HepG2 (cell line): ENCODE measurements around the gene PAK1IP1. TPM values are rescaled to one million over a fixed set of nuclear protein-coding genes. Genes with fewer than 3 reads are reported as not detected.

ENCODE experiments used
- ARID2 ChIP-seq: sonication (generic); formaldehyde crosslinking; IDR thresholded peaks from 2 replicates; pipeline ENCODE4 v1.8.1; 2022; ENCODE audit warnings: mild to moderate bottlenecking, missing genetic modification reagents, borderline replicate concordance
- ATF3 ChIP-seq: sonication (generic); formaldehyde crosslinking; IDR thresholded peaks from 2 replicates; pipeline ENCODE4 v1.4.0; 2020; ENCODE audit warnings: missing genetic modification reagents
- CENPT ChIP-seq: sonication (generic); formaldehyde crosslinking; IDR thresholded peaks from 2 replicates; pipeline ENCODE4 v1.8.0; 2022; ENCODE audit warnings: low read depth, mild to moderate bottlenecking, moderate library complexity, missing genetic modification reagents
- DMTF1 ChIP-seq: sonication (generic); formaldehyde crosslinking; IDR thresholded peaks from 2 replicates; pipeline ENCODE4 v1.4.0; 2020; ENCODE audit warnings: mild to moderate bottlenecking, missing genetic modification reagents
- DNMT3B ChIP-seq: conservative IDR thresholded peaks from 2 replicates; pipeline ENCODE4 v1.6.1; 2016; ENCODE audit warnings: missing biosample characterization, control low read depth
- EED ChIP-seq: sonication (generic); formaldehyde crosslinking; IDR thresholded peaks from 2 replicates; pipeline ENCODE4 v1.5.0; 2020; ENCODE audit warnings: mild to moderate bottlenecking, missing genetic modification reagents
- HOXD1 ChIP-seq: sonication (generic); formaldehyde crosslinking; IDR thresholded peaks from 2 replicates; pipeline ENCODE4 v1.5.0; 2020; ENCODE audit warnings: missing genetic modification reagents
- JUN ChIP-seq: sonication (generic); formaldehyde crosslinking; IDR thresholded peaks from 2 replicates; pipeline ENCODE4 v1.4.0; 2020; ENCODE audit warnings: mild to moderate bottlenecking, missing genetic modification reagents
- KDM4B ChIP-seq: sonication (generic); formaldehyde crosslinking; IDR thresholded peaks from 2 replicates; pipeline ENCODE4 v1.4.0; 2020; ENCODE audit warnings: missing genetic modification reagents
- KLF13 ChIP-seq: sonication (generic); formaldehyde crosslinking; IDR thresholded peaks from 2 replicates; pipeline ENCODE4 v1.4.0; 2020; ENCODE audit warnings: mild to moderate bottlenecking, missing genetic modification reagents
- NFE2L1 ChIP-seq: sonication (generic); formaldehyde crosslinking; IDR thresholded peaks from 2 replicates; pipeline ENCODE4 v1.4.0; 2020; ENCODE audit warnings: missing genetic modification reagents, mild to moderate bottlenecking, borderline replicate concordance
- ZMYM4 ChIP-seq: sonication (generic); formaldehyde crosslinking; IDR thresholded peaks from 2 replicates; pipeline ENCODE4 v1.8.1; 2023; ENCODE audit warnings: mild to moderate bottlenecking, missing genetic modification reagents
- ZNF17 ChIP-seq: sonication (generic); formaldehyde crosslinking; IDR thresholded peaks from 2 replicates; pipeline ENCODE4 v1.5.0; 2020; ENCODE audit warnings: mild to moderate bottlenecking, missing genetic modification reagents
- ZNF354B ChIP-seq: sonication (generic); formaldehyde crosslinking; IDR thresholded peaks from 2 replicates; pipeline ENCODE4 v1.8.0; 2022; ENCODE audit warnings: mild to moderate bottlenecking, missing genetic modification reagents
- ZNF510 ChIP-seq: sonication (generic); formaldehyde crosslinking; IDR thresholded peaks from 2 replicates; pipeline ENCODE4 v1.4.0; 2020; ENCODE audit warnings: low read depth, mild to moderate bottlenecking, missing genetic modification reagents
- ZNF629 ChIP-seq: sonication (generic); formaldehyde crosslinking; conservative IDR thresholded peaks from 2 replicates; pipeline ENCODE4 v1.5.0; 2020; ENCODE audit warnings: missing genetic modification reagents
- polyA plus RNA-seq, 8 experiments: library from polyadenylated mRNA; depleted of rRNA in 3 of 8; stranded (reverse) in 7 of 8; unstranded in 1 of 8; fragments of >200 nt; fragmentation: Illumina TruSeq in 4 of 8; extraction: Trizol in 4 of 8; gene quantifications; 2 replicates each; pipeline versions ENCODE4 v1.2.1 to v1.2.3, GENCODE V29; 2011 to 2016; ENCODE audit warnings: low read depth in 4 of 8, missing spikeins in 1 of 8, mixed read lengths in 1 of 8; ENCODE audit not compliant: insufficient read depth in 1 of 8
- total RNA-seq, 5 experiments: library from RNA; depleted of rRNA; stranded (reverse); fragments of >200 nt; fragmentation: Illumina TruSeq; extraction: Trizol; gene quantifications; 2 replicates each; pipeline ENCODE4 v1.2.3, GENCODE V29; 2016; ENCODE audit warnings: low read depth in 1 of 5
- TF ChIP-seq, protein P1 (sequence below): sonication (generic); formaldehyde crosslinking; IDR thresholded peaks from 2 replicates; pipeline ENCODE4 v1.8.0; 2022; ENCODE audit warnings: missing genetic modification reagents, mild to moderate bottlenecking, moderate library complexity, borderline replicate concordance
- TF ChIP-seq, protein P2 (sequence below): sonication (generic); formaldehyde crosslinking; IDR thresholded peaks from 2 replicates; pipeline ENCODE4 v1.8.1; 2023; ENCODE audit warnings: missing genetic modification reagents, mild to moderate bottlenecking, borderline replicate concordance
- TF ChIP-seq, protein P3 (sequence below): IDR thresholded peaks from 2 replicates; pipeline ENCODE4 v1.6.1; 2016; ENCODE audit warnings: low read depth, missing genetic modification reagents, missing compliant biosample characterization

The PAK1IP1 gene
- total and polyA plus RNA-seq, 2 of the 13 experiments (the other 11 are each of a cell fraction or from before 2014, with no cell fraction given): 23.4 to 66.2 TPM

GRCh38 chr6:10694302-10695085 lies at the start of gene PAK1IP1, which contains the start of gene C6orf52 (continued):
- TF ChIP-seq, protein P1, sequence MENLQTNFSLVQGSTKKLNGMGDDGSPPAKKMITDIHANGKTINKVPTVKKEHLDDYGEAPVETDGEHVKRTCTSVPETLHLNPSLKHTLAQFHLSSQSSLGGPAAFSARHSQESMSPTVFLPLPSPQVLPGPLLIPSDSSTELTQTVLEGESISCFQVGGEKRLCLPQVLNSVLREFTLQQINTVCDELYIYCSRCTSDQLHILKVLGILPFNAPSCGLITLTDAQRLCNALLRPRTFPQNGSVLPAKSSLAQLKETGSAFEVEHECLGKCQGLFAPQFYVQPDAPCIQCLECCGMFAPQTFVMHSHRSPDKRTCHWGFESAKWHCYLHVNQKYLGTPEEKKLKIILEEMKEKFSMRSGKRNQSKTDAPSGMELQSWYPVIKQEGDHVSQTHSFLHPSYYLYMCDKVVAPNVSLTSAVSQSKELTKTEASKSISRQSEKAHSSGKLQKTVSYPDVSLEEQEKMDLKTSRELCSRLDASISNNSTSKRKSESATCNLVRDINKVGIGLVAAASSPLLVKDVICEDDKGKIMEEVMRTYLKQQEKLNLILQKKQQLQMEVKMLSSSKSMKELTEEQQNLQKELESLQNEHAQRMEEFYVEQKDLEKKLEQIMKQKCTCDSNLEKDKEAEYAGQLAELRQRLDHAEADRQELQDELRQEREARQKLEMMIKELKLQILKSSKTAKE: no peak
- TF ChIP-seq, protein P2, sequence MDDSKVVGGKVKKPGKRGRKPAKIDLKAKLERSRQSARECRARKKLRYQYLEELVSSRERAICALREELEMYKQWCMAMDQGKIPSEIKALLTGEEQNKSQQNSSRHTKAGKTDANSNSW (CRISPR knock-in tag): no peak; the same call in 1 of the 2 replicates
- TF ChIP-seq ZNF354B (CRISPR knock-in tag) (no peak), DMTF1 (no peak), JUN (no peak), HOXD1 (CRISPR knock-in tag) (peak; percentile 57; the same call in 1 of the 2 replicates), ZNF510 (CRISPR knock-in tag) (no peak), ZNF17 (no peak), ZMYM4 (CRISPR knock-in tag) (peak; percentile 91; the same call in 1 of the 2 replicates), KDM4B (CRISPR knock-in tag) (no peak), NFE2L1 (CRISPR knock-in tag) (no peak), ATF3 (CRISPR knock-in tag) (peak; percentile 9; the same call in 1 of the 2 replicates), ARID2 (CRISPR knock-in tag) (peak; percentile 87), EED (CRISPR knock-in tag) (0 out of 2 replicates have a peak, but pooled peaks have one; percentile 51), CENPT (CRISPR knock-in tag) (no peak), KLF13 (CRISPR knock-in tag) (no peak), ZNF629 (0 out of 2 replicates have a peak, but pooled peaks have one; percentile 30), DNMT3B (CRISPR knock-in tag) (peak; percentile 54; the same call in 1 of the 2 replicates)
- TF ChIP-seq, protein P3, sequence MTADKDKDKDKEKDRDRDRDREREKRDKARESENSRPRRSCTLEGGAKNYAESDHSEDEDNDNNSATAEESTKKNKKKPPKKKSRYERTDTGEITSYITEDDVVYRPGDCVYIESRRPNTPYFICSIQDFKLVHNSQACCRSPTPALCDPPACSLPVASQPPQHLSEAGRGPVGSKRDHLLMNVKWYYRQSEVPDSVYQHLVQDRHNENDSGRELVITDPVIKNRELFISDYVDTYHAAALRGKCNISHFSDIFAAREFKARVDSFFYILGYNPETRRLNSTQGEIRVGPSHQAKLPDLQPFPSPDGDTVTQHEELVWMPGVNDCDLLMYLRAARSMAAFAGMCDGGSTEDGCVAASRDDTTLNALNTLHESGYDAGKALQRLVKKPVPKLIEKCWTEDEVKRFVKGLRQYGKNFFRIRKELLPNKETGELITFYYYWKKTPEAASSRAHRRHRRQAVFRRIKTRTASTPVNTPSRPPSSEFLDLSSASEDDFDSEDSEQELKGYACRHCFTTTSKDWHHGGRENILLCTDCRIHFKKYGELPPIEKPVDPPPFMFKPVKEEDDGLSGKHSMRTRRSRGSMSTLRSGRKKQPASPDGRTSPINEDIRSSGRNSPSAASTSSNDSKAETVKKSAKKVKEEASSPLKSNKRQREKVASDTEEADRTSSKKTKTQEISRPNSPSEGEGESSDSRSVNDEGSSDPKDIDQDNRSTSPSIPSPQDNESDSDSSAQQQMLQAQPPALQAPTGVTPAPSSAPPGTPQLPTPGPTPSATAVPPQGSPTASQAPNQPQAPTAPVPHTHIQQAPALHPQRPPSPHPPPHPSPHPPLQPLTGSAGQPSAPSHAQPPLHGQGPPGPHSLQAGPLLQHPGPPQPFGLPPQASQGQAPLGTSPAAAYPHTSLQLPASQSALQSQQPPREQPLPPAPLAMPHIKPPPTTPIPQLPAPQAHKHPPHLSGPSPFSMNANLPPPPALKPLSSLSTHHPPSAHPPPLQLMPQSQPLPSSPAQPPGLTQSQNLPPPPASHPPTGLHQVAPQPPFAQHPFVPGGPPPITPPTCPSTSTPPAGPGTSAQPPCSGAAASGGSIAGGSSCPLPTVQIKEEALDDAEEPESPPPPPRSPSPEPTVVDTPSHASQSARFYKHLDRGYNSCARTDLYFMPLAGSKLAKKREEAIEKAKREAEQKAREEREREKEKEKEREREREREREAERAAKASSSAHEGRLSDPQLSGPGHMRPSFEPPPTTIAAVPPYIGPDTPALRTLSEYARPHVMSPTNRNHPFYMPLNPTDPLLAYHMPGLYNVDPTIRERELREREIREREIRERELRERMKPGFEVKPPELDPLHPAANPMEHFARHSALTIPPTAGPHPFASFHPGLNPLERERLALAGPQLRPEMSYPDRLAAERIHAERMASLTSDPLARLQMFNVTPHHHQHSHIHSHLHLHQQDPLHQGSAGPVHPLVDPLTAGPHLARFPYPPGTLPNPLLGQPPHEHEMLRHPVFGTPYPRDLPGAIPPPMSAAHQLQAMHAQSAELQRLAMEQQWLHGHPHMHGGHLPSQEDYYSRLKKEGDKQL: no peak
